AG10803 (cell line): ENCODE data around the gene FBXL14.

ENCODE experiments used
- DNase-seq: peaks from one replicate; pipeline ENCODE4 v3.0.0; 2010; ENCODE audit warnings: low read depth
- H3K4me3 ChIP-seq: 2 replicates; pipeline ENCODE4 v1.5.1; 2011; ENCODE audit warnings: mild to moderate bottlenecking, low read length, control low read depth
- TF ChIP-seq, protein P1 (sequence below): conservative IDR thresholded peaks from 2 replicates; pipeline ENCODE4 v1.5.1; 2011; ENCODE audit warnings: mild to moderate bottlenecking, low read length, control low read depth, inconsistent platforms

Gene FBXL14

DNA sequence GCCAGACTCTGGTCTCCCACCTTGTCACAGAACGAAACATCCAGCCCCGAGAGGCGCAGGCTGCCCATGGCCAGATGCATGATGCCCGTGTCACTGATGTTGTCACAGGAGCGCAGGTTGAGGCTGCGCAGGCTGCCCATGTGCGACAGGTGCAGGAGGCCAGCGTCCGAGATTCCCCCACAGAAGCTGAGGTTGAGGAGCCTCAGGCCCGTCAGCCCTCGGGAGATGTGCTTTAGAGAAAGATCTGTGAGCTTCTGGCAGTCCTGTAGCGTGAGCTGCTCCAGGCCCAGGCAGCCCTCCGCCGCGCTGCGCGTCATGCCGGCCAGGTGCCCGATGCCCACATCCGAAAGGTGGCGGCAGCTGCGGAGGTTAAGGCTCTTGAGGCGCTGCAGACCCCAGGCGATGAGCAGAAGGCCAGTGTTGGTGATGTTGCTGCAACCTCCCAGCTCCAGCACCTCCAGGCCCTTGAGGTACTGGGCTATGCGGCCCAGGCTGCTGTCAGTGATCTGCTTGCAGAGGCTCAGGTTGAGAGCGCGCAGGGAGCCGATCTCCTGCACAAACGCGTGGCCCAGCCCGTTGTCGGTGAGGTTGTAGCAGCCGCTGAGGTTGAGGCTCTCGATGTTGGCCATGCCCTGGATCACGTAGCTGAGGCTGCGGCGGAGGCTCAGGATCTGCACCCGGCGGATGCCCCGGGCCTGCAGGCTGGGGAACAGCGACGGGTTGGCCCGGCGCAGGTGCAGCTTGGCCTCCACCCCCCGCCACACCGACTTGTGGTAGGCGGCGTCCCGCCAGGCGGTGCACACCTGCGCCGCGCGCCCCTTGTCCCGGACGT is 991 bp downstream of the FBXL14 start:
- DNase-seq, result no peak
- TF ChIP-seq, protein P1, sequence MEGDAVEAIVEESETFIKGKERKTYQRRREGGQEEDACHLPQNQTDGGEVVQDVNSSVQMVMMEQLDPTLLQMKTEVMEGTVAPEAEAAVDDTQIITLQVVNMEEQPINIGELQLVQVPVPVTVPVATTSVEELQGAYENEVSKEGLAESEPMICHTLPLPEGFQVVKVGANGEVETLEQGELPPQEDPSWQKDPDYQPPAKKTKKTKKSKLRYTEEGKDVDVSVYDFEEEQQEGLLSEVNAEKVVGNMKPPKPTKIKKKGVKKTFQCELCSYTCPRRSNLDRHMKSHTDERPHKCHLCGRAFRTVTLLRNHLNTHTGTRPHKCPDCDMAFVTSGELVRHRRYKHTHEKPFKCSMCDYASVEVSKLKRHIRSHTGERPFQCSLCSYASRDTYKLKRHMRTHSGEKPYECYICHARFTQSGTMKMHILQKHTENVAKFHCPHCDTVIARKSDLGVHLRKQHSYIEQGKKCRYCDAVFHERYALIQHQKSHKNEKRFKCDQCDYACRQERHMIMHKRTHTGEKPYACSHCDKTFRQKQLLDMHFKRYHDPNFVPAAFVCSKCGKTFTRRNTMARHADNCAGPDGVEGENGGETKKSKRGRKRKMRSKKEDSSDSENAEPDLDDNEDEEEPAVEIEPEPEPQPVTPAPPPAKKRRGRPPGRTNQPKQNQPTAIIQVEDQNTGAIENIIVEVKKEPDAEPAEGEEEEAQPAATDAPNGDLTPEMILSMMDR, result no peak

DNA sequence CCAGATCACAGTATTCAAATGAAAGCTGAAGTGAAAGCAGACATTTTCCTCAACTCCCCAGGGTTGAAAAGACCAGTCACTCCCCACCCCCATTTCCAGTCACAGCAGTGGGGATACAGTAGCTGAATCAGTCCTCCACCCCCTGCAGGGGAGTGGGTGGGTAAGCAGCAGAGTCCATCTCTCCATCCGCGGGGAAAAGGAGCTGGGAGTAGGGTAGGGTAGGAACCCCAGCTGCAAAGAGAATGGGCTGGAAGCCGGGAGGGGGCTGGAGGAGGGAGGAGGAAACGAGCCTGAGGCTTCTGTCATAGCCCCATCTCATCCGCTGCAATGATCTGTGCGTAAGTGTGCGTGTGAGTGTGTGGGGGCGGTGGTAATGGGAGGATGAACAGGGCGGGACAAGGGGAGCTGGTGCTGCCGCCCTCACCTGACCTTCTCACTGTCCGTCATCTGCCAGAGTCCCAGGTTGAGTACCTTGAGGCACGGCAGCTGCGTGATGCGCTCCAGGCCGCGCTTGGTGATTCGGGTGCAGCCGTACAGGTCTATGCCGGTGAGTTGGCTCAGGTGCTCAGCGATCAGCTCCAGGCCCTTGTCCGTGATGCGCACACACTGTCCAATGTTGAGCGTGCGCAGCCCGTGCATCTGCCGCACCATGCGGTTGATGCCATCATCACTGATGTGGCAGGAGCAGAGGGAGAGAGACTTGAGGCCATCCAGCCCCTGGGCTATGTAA is 1.8 kb downstream of the FBXL14 start:
- DNase-seq, result peak; percentile 66

More for the DNA sequence above, 991 bp downstream of the FBXL14 start:
- H3K4me3 ChIP-seq, result peak overlapping the region; percentile 74

DNA sequence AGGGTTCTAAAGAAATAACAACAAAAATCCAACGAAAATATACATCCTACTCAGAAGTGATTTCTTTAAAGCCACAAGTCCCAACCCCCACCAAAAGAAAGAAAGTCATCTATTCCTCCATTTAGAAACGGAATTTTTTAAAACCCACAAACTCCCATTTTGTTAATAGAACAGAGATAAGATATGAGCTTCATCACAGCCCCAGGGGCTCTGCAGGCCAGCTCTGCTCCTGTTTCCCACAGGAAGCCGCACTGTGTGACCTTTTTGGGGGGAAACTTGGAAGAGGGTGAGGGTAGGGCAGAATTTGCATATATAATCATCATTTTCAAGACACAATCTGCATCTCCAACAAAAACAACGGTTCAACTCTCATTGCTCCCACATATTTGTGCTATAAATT is 2.8 kb downstream of the FBXL14 start:
- no peak for DNase-seq
- H3K4me3 ChIP-seq, result peak overlapping the region; percentile 57
- TF ChIP-seq, protein P1, result no peak

More for the DNA sequence above, 1.8 kb downstream of the FBXL14 start:
- TF ChIP-seq, protein P1, result peak; percentile 19; the same call in 1 of the 2 replicates
- H3K4me3 ChIP-seq, result peak overlapping the region; percentile 74

DNA sequence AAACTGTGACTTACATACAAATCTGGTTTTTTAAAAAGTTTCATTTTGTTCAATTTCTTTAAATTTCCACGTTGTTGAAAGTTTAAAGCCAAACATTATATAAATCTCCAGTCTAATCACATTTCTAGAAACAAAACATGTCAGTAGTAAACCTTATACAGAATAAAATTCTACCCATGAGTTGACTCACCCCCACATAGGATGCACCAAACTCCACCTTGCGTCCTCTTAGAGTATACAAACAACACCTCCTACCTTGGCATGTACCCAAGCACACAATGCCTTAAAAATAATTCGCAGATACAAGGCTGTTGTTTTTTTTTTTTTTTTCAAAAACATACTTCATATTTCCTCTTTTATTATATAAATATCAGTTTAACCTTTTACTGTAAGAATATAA is 3.3 kb downstream of the FBXL14 start:
- TF ChIP-seq, protein P1, result peak; percentile 28; the same call in 1 of the 2 replicates
- DNase-seq, result no peak
- peak overlapping the region; percentile 39 for H3K4me3 ChIP-seq

DNA sequence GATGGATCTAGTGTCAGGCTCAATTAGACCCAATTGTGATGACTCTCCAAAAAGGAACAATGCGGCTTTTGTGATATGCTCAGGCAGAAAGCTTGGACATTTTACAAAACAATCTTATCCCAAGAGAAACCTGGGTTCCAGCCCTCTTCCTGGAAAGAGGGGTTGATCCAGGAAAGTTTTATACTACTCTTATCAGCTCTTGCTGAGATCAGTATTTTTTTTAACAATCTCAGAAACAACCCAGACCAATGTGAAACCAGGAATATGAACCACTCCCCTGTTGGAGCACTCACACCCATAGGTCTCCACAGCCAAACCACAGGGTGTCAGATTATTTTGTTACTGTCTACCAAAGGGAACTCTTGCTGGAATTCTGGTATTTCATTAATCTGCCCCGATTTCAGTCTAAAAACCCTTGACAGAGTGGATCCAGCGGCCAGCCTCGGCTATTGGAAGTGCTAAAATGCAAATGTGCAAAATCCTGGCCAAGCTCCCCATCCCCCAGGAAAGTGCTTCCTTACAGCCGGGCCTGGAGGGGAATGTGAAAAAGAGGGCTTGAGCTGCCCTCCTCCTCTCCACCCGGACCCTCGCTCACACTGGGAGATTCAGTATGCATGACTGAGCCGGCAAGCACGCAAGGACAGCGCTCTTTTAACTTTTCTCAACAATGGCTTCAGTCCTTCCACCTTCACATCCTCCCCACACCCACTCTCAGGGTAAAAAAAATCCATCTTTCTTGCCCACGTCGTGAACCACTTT is 4.0 kb downstream of the FBXL14 start:
- TF ChIP-seq, protein P1, result no peak
- peak; percentile 73 for DNase-seq
- peak overlapping the region; percentile 39 for H3K4me3 ChIP-seq

DNA sequence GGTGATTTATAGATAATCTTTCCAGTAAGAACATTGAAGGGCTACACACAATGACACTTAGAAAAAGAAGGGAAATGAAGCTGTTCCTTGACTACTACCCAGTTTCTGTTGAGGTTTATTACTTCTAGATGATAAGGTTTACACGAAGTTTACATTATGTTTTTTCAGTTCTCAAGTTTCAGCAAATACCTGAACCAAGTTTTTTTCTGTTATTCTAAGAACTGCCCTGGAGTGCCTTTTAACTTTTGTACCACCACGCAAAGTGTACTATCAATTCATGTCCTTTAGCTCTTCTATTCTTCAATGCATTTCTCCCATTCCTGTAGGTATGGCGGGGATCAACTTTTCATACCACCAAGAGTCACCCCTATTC is 5.8 kb downstream of the FBXL14 start:
- DNase-seq, result no peak

More for the DNA sequence above, 5.8 kb downstream of the FBXL14 start:
- no peak overlapping the region for H3K4me3 ChIP-seq
- TF ChIP-seq, protein P1, result no peak
